ENCODE data around the gene WDR5B. TPM values are rescaled to one million over a fixed set of nuclear protein-coding genes. Genes with fewer than 3 reads are reported as not detected.

The WDR5B gene
- total and polyA plus RNA-seq, 2 donors from 2014 or later, result 3.8 to 8.8 TPM

DNA sequence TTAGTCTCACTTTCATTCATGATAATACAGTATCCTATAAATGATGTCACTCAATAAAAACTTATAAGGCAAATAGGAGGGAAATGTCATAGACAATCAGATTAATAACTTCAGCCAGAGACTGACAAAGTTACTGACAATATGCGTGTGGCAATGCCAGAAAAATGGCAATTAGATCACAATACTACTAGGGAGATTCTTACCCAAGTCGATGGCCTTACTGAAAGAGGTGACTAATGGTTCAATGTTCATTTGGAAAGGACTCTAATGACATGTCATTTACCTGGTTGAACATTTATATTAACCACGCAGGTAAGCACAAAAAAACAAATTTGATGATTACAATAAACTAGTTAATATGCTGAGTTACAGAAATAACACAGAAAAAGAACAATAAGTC is 45.9 kb upstream of the WDR5B start:
- intact Hi-C loops (cut with DNase I), result no loop called here
- FAIRE-seq (no peak), DNase-seq (no peak)
- peaks cover 3 to 11% (median 4%) of the 10 kb centered on the region in 3 donors for H3K36me3 ChIP-seq (ENCODE audit: control insufficient read depth in 2 of 3, insufficient read depth in 3 of 3, low read length in 3 of 3)
- H3K4me1 ChIP-seq (ENCODE audit: control insufficient read depth in 2 of 3, insufficient read depth in 2 of 3, low read depth in 1 of 3, low read length in 3 of 3), result no peaks in the 10 kb centered on the region
- H3K27ac ChIP-seq (ENCODE audit: low read depth in 2 of 2, low read length in 2 of 2), result no peak overlapping the region
- no peaks in the 10 kb centered on the region for H3K27me3 ChIP-seq (ENCODE audit: control insufficient read depth, insufficient read depth, low read length)
- no peak overlapping the region for H3K4me3 ChIP-seq (ENCODE audit: low read length in 3 of 3)
- no peak overlapping the region for H3K9ac ChIP-seq (ENCODE audit: low read length in 3 of 3)
- H3K9me3 ChIP-seq (ENCODE audit: control insufficient read depth in 2 of 3, insufficient read depth in 1 of 3, low read length in 3 of 3), result no peaks in the 10 kb centered on the region
- TF ChIP-seq, protein P1, sequence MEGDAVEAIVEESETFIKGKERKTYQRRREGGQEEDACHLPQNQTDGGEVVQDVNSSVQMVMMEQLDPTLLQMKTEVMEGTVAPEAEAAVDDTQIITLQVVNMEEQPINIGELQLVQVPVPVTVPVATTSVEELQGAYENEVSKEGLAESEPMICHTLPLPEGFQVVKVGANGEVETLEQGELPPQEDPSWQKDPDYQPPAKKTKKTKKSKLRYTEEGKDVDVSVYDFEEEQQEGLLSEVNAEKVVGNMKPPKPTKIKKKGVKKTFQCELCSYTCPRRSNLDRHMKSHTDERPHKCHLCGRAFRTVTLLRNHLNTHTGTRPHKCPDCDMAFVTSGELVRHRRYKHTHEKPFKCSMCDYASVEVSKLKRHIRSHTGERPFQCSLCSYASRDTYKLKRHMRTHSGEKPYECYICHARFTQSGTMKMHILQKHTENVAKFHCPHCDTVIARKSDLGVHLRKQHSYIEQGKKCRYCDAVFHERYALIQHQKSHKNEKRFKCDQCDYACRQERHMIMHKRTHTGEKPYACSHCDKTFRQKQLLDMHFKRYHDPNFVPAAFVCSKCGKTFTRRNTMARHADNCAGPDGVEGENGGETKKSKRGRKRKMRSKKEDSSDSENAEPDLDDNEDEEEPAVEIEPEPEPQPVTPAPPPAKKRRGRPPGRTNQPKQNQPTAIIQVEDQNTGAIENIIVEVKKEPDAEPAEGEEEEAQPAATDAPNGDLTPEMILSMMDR (IDR thresholded peaks at IDR 0.05; ENCODE audit: borderline replicate concordance, extremely low read depth, insufficient read depth), result no peak

DNA sequence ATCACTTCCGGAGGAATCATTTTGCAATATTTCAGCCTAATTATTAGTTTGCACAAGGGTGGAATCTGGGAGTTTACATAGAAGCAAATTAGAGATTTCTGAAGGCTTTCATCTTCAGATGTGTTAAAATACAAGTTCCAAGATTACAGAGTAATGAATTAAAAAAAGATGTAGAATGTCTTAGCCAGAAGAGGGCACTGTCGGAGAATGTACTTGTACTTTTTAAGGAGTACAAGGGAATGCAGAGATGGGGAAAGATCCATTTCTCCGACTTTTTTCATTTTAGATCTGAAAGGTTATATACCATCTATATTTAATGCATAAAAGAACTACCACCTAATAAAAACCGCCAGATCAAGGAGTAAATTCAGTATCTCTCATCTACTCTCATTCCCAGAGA is 43.1 kb upstream of the WDR5B start:
- TF ChIP-seq, protein P1 (IDR thresholded peaks at IDR 0.05; ENCODE audit: borderline replicate concordance, extremely low read depth, insufficient read depth), result peak; percentile 34
- peak; percentile 70 for FAIRE-seq
- Histone ChIP-seq H3K9ac (ENCODE audit: low read length in 3 of 3) (no peak overlapping the region), H3K4me1 (ENCODE audit: control insufficient read depth in 2 of 3, insufficient read depth in 2 of 3, low read depth in 1 of 3, low read length in 3 of 3) (peaks cover 0 to 5% (median 0%) of the 10 kb centered on the region in 3 donors), H3K4me3 (ENCODE audit: low read length in 3 of 3) (no peak overlapping the region), H3K27me3 (ENCODE audit: control insufficient read depth, insufficient read depth, low read length) (no peaks in the 10 kb centered on the region), H3K27ac (ENCODE audit: low read depth in 2 of 2, low read length in 2 of 2) (no peak overlapping the region), H3K36me3 (ENCODE audit: control insufficient read depth in 2 of 3, insufficient read depth in 3 of 3, low read length in 3 of 3) (peaks cover 3 to 11% (median 4%) of the 10 kb centered on the region in 3 donors), H3K9me3 (ENCODE audit: control insufficient read depth in 2 of 3, insufficient read depth in 1 of 3, low read length in 3 of 3) (no peaks in the 10 kb centered on the region)
- intact Hi-C loops (cut with DNase I), result no loop called here
- DNase-seq, result peak in 2 of 5 donors; percentile 13 to 62

DNA sequence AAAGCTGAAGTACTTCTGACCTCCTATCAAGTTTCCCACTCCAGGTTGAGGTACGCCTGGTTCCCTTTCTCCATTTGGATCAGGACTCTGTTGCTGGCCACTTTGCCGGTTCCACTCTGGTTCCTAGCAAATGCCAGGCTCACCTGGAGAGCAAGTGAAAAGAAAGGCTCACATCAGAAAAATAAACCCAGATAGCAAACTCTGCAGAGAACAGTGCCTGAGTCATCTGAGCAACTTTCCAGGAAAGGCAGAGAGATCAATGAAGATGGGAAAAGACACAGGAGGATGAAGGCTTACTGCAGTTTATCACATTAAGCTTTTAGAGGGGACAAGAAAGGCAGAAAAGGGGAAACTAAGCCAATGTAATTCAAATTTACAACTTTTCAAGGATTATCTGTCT is 41.8 kb upstream of the WDR5B start:
- Histone ChIP-seq H3K9me3 (ENCODE audit: control insufficient read depth in 2 of 3, insufficient read depth in 1 of 3, low read length in 3 of 3) (no peaks in the 10 kb centered on the region), H3K4me3 (ENCODE audit: low read length in 3 of 3) (no peak overlapping the region), H3K36me3 (ENCODE audit: control insufficient read depth in 2 of 3, insufficient read depth in 3 of 3, low read length in 3 of 3) (peaks cover 3 to 12% (median 11%) of the 10 kb centered on the region in 3 donors), H3K27ac (ENCODE audit: low read depth in 2 of 2, low read length in 2 of 2) (no peak overlapping the region), H3K4me1 (ENCODE audit: control insufficient read depth in 2 of 3, insufficient read depth in 2 of 3, low read depth in 1 of 3, low read length in 3 of 3) (peaks cover 0 to 5% (median 0%) of the 10 kb centered on the region in 3 donors), H3K27me3 (ENCODE audit: control insufficient read depth, insufficient read depth, low read length) (no peaks in the 10 kb centered on the region), H3K9ac (ENCODE audit: low read length in 3 of 3) (no peak overlapping the region)
- no peak for FAIRE-seq
- TF ChIP-seq, protein P1 (IDR thresholded peaks at IDR 0.05; ENCODE audit: borderline replicate concordance, extremely low read depth, insufficient read depth), result no peak
- DNase-seq, result no peak
- intact Hi-C loops (cut with DNase I), result no loop called here

DNA sequence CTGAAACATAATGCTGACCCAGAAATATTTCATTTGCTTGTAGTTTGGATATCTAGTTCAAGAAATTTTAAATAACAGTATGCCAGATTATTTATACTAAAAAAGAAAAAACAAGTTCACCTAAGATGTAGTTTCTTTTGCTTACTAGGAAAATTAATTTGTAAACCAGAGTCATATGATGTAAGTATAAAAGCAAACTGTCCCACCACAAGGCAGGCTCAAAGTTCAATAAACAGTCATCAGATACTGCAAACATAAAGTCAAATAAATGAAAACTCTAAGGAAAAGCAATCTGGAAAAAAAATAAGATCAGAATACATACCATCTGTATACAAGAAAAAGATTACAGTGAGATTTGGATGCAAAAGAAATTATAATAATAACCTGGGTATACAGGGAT is 40.2 kb upstream of the WDR5B start:
- DNase-seq (no peak), FAIRE-seq (no peak)
- peaks cover 0 to 5% (median 0%) of the 10 kb centered on the region in 3 donors for H3K4me1 ChIP-seq (ENCODE audit: control insufficient read depth in 2 of 3, insufficient read depth in 2 of 3, low read depth in 1 of 3, low read length in 3 of 3)
- TF ChIP-seq, protein P1 (IDR thresholded peaks at IDR 0.05; ENCODE audit: borderline replicate concordance, extremely low read depth, insufficient read depth), result no peak
- peaks cover 3 to 12% (median 11%) of the 10 kb centered on the region in 3 donors for H3K36me3 ChIP-seq (ENCODE audit: control insufficient read depth in 2 of 3, insufficient read depth in 3 of 3, low read length in 3 of 3)
- H3K9ac ChIP-seq (ENCODE audit: low read length in 3 of 3), result no peak overlapping the region
- H3K27ac ChIP-seq (ENCODE audit: low read depth in 2 of 2, low read length in 2 of 2), result peak overlapping the region in 1 of 2 donors; percentile 8
- no peaks in the 10 kb centered on the region for H3K27me3 ChIP-seq (ENCODE audit: control insufficient read depth, insufficient read depth, low read length)
- intact Hi-C loops (cut with DNase I), result no loop called here
- no peak overlapping the region for H3K4me3 ChIP-seq (ENCODE audit: low read length in 3 of 3)
- H3K9me3 ChIP-seq (ENCODE audit: control insufficient read depth in 2 of 3, insufficient read depth in 1 of 3, low read length in 3 of 3), result no peaks in the 10 kb centered on the region

Measured in kidney (tissue), 14 donors.